Fibroblast of pulmonary artery (primary cell): ENCODE results near the gene CHN2.

ENCODE experiments used
- DNase-seq: peaks from one replicate; pipeline ENCODE4 v3.0.0-alpha.2; 2010; ENCODE audit warnings: low read depth
- H3K4me3 ChIP-seq: replicated peaks from 2 replicates; pipeline ENCODE4 v1.5.1; 2011; ENCODE audit warnings: low read depth, mild to moderate bottlenecking, control low read depth, low read length, moderate library complexity
- TF ChIP-seq, protein P1 (sequence below): IDR thresholded peaks from 2 replicates; pipeline ENCODE4 v1.5.1; 2011; ENCODE audit warnings: mild to moderate bottlenecking, control low read depth, low read length, inconsistent platforms; ENCODE audit errors: missing control alignments

Gene CHN2

DNA sequence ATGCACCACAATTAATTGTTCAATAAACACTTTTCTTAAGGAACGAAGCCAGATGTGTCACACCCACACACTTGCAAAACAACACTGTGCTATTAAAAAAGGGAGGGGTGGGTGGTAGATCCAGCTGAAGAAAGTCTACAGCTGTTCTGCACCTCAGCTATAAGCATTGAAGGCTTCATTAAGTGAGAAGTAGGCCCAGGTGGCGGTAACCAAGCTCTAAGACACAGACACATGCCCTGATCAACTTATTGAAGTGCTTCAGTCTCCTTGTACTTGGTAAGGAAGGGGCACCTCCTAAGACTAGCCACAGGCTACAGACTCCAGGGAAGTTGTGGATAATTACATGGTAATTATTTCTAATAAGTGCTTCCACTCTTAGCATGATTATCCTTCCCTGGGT is 43.7 kb upstream of the CHN2 start:
- TF ChIP-seq, protein P1, sequence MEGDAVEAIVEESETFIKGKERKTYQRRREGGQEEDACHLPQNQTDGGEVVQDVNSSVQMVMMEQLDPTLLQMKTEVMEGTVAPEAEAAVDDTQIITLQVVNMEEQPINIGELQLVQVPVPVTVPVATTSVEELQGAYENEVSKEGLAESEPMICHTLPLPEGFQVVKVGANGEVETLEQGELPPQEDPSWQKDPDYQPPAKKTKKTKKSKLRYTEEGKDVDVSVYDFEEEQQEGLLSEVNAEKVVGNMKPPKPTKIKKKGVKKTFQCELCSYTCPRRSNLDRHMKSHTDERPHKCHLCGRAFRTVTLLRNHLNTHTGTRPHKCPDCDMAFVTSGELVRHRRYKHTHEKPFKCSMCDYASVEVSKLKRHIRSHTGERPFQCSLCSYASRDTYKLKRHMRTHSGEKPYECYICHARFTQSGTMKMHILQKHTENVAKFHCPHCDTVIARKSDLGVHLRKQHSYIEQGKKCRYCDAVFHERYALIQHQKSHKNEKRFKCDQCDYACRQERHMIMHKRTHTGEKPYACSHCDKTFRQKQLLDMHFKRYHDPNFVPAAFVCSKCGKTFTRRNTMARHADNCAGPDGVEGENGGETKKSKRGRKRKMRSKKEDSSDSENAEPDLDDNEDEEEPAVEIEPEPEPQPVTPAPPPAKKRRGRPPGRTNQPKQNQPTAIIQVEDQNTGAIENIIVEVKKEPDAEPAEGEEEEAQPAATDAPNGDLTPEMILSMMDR: no peak
- H3K4me3 ChIP-seq: no peak overlapping the region
- DNase-seq: no peak

DNA sequence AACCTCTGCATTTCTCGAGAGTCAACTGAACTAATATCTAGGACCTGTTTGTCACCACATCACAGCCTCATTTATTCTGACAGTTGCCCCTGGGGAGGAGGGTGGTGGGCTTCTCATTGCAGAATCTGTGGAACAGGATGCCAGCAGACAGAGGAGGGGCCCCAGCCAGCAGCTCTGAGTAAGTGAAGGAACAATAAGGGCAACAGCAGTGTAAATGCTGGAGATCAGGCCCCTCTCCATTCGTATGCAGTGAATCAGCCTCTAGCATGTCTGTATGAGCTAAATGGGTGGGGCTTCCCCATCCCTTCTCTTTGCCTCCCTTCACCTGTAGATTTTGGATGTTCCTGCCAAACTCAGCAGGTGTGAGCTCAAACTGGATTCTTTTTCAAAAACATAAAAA is 40.5 kb upstream of the CHN2 start:
- TF ChIP-seq, protein P1: no peak
- no peak for DNase-seq
- H3K4me3 ChIP-seq: no peak overlapping the region

DNA sequence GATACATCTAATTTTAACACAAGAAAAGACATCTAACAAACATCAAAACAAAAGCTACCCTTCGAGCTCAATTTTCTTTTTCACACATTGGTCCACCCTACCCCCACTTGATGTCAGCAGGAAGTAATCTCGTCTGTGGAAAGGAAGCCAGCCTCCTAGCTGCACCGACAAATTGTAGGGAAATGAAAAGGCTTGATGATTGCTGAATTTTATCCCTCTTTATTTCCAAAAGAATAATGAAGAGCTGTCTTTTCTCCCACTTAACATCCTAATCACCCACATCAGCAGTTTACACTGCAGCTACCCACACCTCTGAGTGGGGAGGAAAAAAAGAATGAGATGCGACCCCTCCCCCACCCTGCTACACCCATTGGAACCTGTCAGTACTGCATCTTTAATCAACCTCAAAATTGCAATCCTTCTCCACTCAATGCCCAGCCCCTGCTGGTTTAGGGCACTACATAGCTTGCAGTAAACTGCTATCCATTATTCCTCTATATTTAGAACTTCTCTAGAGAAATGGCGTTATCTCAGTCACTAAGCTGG is 37.6 kb upstream of the CHN2 start:
- no peak for DNase-seq
- no peak overlapping the region for H3K4me3 ChIP-seq
- TF ChIP-seq, protein P1: no peak

- TF ChIP-seq, protein P1: no peak
- no peak overlapping the region for H3K4me3 ChIP-seq
- no peak for DNase-seq
Measured at GRCh38 chr7:29158795-29159423, 35.7 kb upstream of the CHN2 start.

GRCh38 chr7:29160080-29160479 is 34.5 kb upstream of the CHN2 start:
- no peak overlapping the region for H3K4me3 ChIP-seq
- no peak for DNase-seq
- TF ChIP-seq, protein P1: no peak

GRCh38 chr7:29161231-29161630 is 33.3 kb upstream of the CHN2 start:
- TF ChIP-seq, protein P1: no peak
- H3K4me3 ChIP-seq: no peak overlapping the region
- no peak for DNase-seq

DNA sequence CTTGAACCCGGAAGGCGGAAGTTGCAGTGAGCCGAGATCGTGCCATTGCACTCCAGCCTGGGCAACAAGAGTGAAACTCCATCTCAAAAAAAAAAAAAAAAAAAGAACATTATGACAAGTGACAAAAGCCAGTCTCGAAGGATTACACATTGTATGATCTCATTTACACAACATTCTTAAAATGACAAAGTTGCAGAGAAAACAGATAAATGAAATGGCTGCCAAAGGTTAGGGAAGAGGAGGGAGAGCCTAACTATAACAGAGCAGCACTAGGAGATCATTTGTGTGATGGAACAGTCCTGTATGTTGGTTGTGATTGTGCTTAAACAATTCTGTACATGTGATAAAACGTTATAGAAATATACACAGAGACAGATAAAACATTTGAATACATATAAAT is 32.0 kb upstream of the CHN2 start:
- no peak for DNase-seq
- no peak overlapping the region for H3K4me3 ChIP-seq
- TF ChIP-seq, protein P1: no peak
